Measurements from ENCODE around the gene MYCT1.
"Not testable (repeated sequence)": the region's sequence is repeated elsewhere in the genome, so short reads cannot be mapped to it uniquely, and the experiment has no call there.

Gene MYCT1

GRCh38 chr6:152695372-152696045 lies 2.2 kb upstream of the MYCT1 start:
- no peak overlapping the region for H3K27ac ChIP-seq (ENCODE audit: low read length)
- H3K36me3 ChIP-seq (ENCODE audit: control insufficient read depth, low read depth, low read length) = no peaks in the 10 kb centered on the region
- H3K4me1 ChIP-seq (ENCODE audit: control insufficient read depth, low read depth, low read length) = no peaks in the 10 kb centered on the region
- H3K9me3 ChIP-seq (ENCODE audit: control insufficient read depth, low read depth, low read length) = no peaks in the 10 kb centered on the region
- no peaks in the 10 kb centered on the region for H3K27me3 ChIP-seq (ENCODE audit: control insufficient read depth, insufficient read depth, low read length)
- H3K9ac ChIP-seq (ENCODE audit: low read length) = no peak overlapping the region
- H3K4me3 ChIP-seq (ENCODE audit: low read length) = no peak overlapping the region

- no peaks in the 10 kb centered on the region for H3K4me1 ChIP-seq (ENCODE audit: control insufficient read depth, low read depth, low read length)
- no peak overlapping the region for H3K4me3 ChIP-seq (ENCODE audit: low read length)
- H3K9ac ChIP-seq (ENCODE audit: low read length) = no peak overlapping the region
- no peak overlapping the region for H3K27ac ChIP-seq (ENCODE audit: low read length)
- H3K36me3 ChIP-seq (ENCODE audit: control insufficient read depth, low read depth, low read length) = no peaks in the 10 kb centered on the region
- no peaks in the 10 kb centered on the region for H3K27me3 ChIP-seq (ENCODE audit: control insufficient read depth, insufficient read depth, low read length)
- no peaks in the 10 kb centered on the region for H3K9me3 ChIP-seq (ENCODE audit: control insufficient read depth, low read depth, low read length)
These were observed 1.2 kb upstream of the MYCT1 start for GRCh38 chr6:152696522-152696921.

GRCh38 chr6:152698692-152699091 lies 995 bp downstream of the MYCT1 start:
- Histone ChIP-seq H3K36me3 (ENCODE audit: control insufficient read depth, low read depth, low read length) (no peaks in the 10 kb centered on the region), H3K4me1 (ENCODE audit: control insufficient read depth, low read depth, low read length) (no peaks in the 10 kb centered on the region), H3K27ac (ENCODE audit: low read length) (no peak overlapping the region), H3K4me3 (ENCODE audit: low read length) (no peak overlapping the region), H3K27me3 (ENCODE audit: control insufficient read depth, insufficient read depth, low read length) (no peaks in the 10 kb centered on the region), H3K9ac (ENCODE audit: low read length) (no peak overlapping the region), H3K9me3 (ENCODE audit: control insufficient read depth, low read depth, low read length) (no peaks in the 10 kb centered on the region)

- H3K4me3 ChIP-seq (ENCODE audit: low read length) = no peak overlapping the region
- H3K4me1 ChIP-seq (ENCODE audit: control insufficient read depth, low read depth, low read length) = no peaks in the 10 kb centered on the region
- H3K27me3 ChIP-seq (ENCODE audit: control insufficient read depth, insufficient read depth, low read length) = no peaks in the 10 kb centered on the region
- H3K9me3 ChIP-seq (ENCODE audit: control insufficient read depth, low read depth, low read length) = no peaks in the 10 kb centered on the region
- no peaks in the 10 kb centered on the region for H3K36me3 ChIP-seq (ENCODE audit: control insufficient read depth, low read depth, low read length)
- no peak overlapping the region for H3K27ac ChIP-seq (ENCODE audit: low read length)
- no peak overlapping the region for H3K9ac ChIP-seq (ENCODE audit: low read length)
These were observed 2.7 kb downstream of the MYCT1 start for GRCh38 chr6:152700427-152700826.

GRCh38 chr6:152701081-152701862 lies 3.6 kb downstream of the MYCT1 start:
- Histone ChIP-seq H3K4me3 (ENCODE audit: low read length) (no peak overlapping the region), H3K27ac (ENCODE audit: low read length) (no peak overlapping the region), H3K9ac (ENCODE audit: low read length) (no peak overlapping the region), H3K9me3 (ENCODE audit: control insufficient read depth, low read depth, low read length) (no peaks in the 10 kb centered on the region), H3K27me3 (ENCODE audit: control insufficient read depth, insufficient read depth, low read length) (no peaks in the 10 kb centered on the region), H3K36me3 (ENCODE audit: control insufficient read depth, low read depth, low read length) (no peaks in the 10 kb centered on the region), H3K4me1 (ENCODE audit: control insufficient read depth, low read depth, low read length) (no peaks in the 10 kb centered on the region)

- H3K9me3 ChIP-seq (ENCODE audit: control insufficient read depth, low read depth, low read length) = no peaks in the 10 kb centered on the region
- H3K4me3 ChIP-seq (ENCODE audit: low read length) = no peak overlapping the region
- no peaks in the 10 kb centered on the region for H3K4me1 ChIP-seq (ENCODE audit: control insufficient read depth, low read depth, low read length)
- H3K27me3 ChIP-seq (ENCODE audit: control insufficient read depth, insufficient read depth, low read length) = no peaks in the 10 kb centered on the region
- no peaks in the 10 kb centered on the region for H3K36me3 ChIP-seq (ENCODE audit: control insufficient read depth, low read depth, low read length)
- no peak overlapping the region for H3K9ac ChIP-seq (ENCODE audit: low read length)
- H3K27ac ChIP-seq (ENCODE audit: low read length) = no peak overlapping the region
These were observed 4.2 kb downstream of the MYCT1 start for GRCh38 chr6:152701863-152702401.

GRCh38 chr6:152703750-152704149 lies 6.1 kb downstream of the MYCT1 start:
- H3K9ac ChIP-seq (ENCODE audit: low read length); H3K27ac ChIP-seq (ENCODE audit: low read length); H3K4me1 ChIP-seq (ENCODE audit: control insufficient read depth, low read depth, low read length); H3K4me3 ChIP-seq (ENCODE audit: low read length); H3K9me3 ChIP-seq (ENCODE audit: control insufficient read depth, low read depth, low read length); H3K36me3 ChIP-seq (ENCODE audit: control insufficient read depth, low read depth, low read length); H3K27me3 ChIP-seq (ENCODE audit: control insufficient read depth, insufficient read depth, low read length): not testable (repeated sequence)

GRCh38 chr6:152705327-152705726 lies 7.6 kb downstream of the MYCT1 start:
- H3K9me3 ChIP-seq (ENCODE audit: control insufficient read depth, low read depth, low read length) = peaks cover 5% of the 10 kb centered on the region
- H3K9ac ChIP-seq (ENCODE audit: low read length) = no peak overlapping the region
- H3K4me3 ChIP-seq (ENCODE audit: low read length) = no peak overlapping the region

GRCh38 chr6:152716322-152716721 lies 18.6 kb downstream of the MYCT1 start:
- Histone ChIP-seq H3K27me3 (ENCODE audit: control insufficient read depth, insufficient read depth, low read length) (no peaks in the 10 kb centered on the region), H3K9ac (ENCODE audit: low read length) (no peak overlapping the region), H3K9me3 (ENCODE audit: control insufficient read depth, low read depth, low read length) (peaks cover 5% of the 10 kb centered on the region), H3K27ac (ENCODE audit: low read length) (no peak overlapping the region), H3K36me3 (ENCODE audit: control insufficient read depth, low read depth, low read length) (no peaks in the 10 kb centered on the region), H3K4me3 (ENCODE audit: low read length) (no peak overlapping the region), H3K4me1 (ENCODE audit: control insufficient read depth, low read depth, low read length) (no peaks in the 10 kb centered on the region)

More at GRCh38 chr6:152705327-152705726, 7.6 kb downstream of the MYCT1 start:
- no peaks in the 10 kb centered on the region for H3K4me1 ChIP-seq (ENCODE audit: control insufficient read depth, low read depth, low read length)
- H3K27me3 ChIP-seq (ENCODE audit: control insufficient read depth, insufficient read depth, low read length) = no peaks in the 10 kb centered on the region
- no peak overlapping the region for H3K27ac ChIP-seq (ENCODE audit: low read length)
- H3K36me3 ChIP-seq (ENCODE audit: control insufficient read depth, low read depth, low read length) = no peaks in the 10 kb centered on the region

GRCh38 chr6:152720974-152721373 lies 23.3 kb downstream of the MYCT1 start:
- H3K4me3 ChIP-seq (ENCODE audit: low read length) = no peak overlapping the region
- H3K4me1 ChIP-seq (ENCODE audit: control insufficient read depth, low read depth, low read length) = no peaks in the 10 kb centered on the region
- H3K9me3 ChIP-seq (ENCODE audit: control insufficient read depth, low read depth, low read length) = no peaks in the 10 kb centered on the region
- no peaks in the 10 kb centered on the region for H3K36me3 ChIP-seq (ENCODE audit: control insufficient read depth, low read depth, low read length)
- H3K27ac ChIP-seq (ENCODE audit: low read length) = no peak overlapping the region
- no peak overlapping the region for H3K9ac ChIP-seq (ENCODE audit: low read length)
- H3K27me3 ChIP-seq (ENCODE audit: control insufficient read depth, insufficient read depth, low read length) = no peaks in the 10 kb centered on the region

- H3K27ac ChIP-seq (ENCODE audit: low read length) = no peak overlapping the region
These were observed 24.3 kb downstream of the MYCT1 start for GRCh38 chr6:152721956-152722355.

More at GRCh38 chr6:152721956-152722355, 24.3 kb downstream of the MYCT1 start:
- H3K4me1 ChIP-seq (ENCODE audit: control insufficient read depth, low read depth, low read length) = no peaks in the 10 kb centered on the region
- H3K4me3 ChIP-seq (ENCODE audit: low read length) = no peak overlapping the region
- H3K9me3 ChIP-seq (ENCODE audit: control insufficient read depth, low read depth, low read length) = no peaks in the 10 kb centered on the region
- no peaks in the 10 kb centered on the region for H3K36me3 ChIP-seq (ENCODE audit: control insufficient read depth, low read depth, low read length)
- no peak overlapping the region for H3K9ac ChIP-seq (ENCODE audit: low read length)
- no peaks in the 10 kb centered on the region for H3K27me3 ChIP-seq (ENCODE audit: control insufficient read depth, insufficient read depth, low read length)
